ENCODE measurements around the gene RTN4R. TPM values are rescaled to one million over a fixed set of nuclear protein-coding genes. Genes with fewer than 3 reads are reported as not detected.

Gene RTN4R
- total and polyA plus RNA-seq, 2 donors (not counting 1 experiment from before 2014, with no cell fraction given) = 0.42 to 0.79 TPM

- intact Hi-C loops (cut with micrococcal nuclease) = no loop called here
Observed at GRCh38 chr22:20248461-20248978, 19.6 kb downstream of the RTN4R start.

More at GRCh38 chr22:20248461-20248978, 19.6 kb downstream of the RTN4R start:
- ChIA-PET CTCF (no interaction called here), POLR2A (no interaction called here)
- peaks cover 42 to 45% of the 10 kb centered on the region in 2 donors for H3K4me1 ChIP-seq (ENCODE audit: control insufficient read depth in 2 of 2, insufficient read depth in 2 of 2, low read length in 2 of 2)
- H3K9ac ChIP-seq (ENCODE audit: low read length) = no peak overlapping the region
- Mint-ChIP-seq H3K27ac (no peak overlapping the region), H3K4me1 (peaks cover 39% of the 10 kb centered on the region), H3K27me3 (no peaks in the 10 kb centered on the region), H3K9me3 (ENCODE audit: insufficient read depth) (no peaks in the 10 kb centered on the region), H3K4me3 (no peak overlapping the region)
- DNase-seq = no peak
- H2AFZ ChIP-seq (ENCODE audit: insufficient read depth, low read depth, low read length, poor library complexity, severe bottlenecking) = no peak overlapping the region
- H3K27ac ChIP-seq (ENCODE audit: low read length in 2 of 2) = no peak overlapping the region
- H3K79me2 ChIP-seq (ENCODE audit: control insufficient read depth, insufficient read depth, low read length) = no peaks in the 10 kb centered on the region
- ATAC-seq (ENCODE audit: low read depth) = no peak
- no peaks in the 10 kb centered on the region for H4K20me1 ChIP-seq (ENCODE audit: control insufficient read depth, insufficient read depth, low read length, poor library complexity, severe bottlenecking)
- H3K9me3 ChIP-seq (ENCODE audit: control extremely low read depth in 1 of 3, control insufficient read depth in 2 of 3, insufficient read depth in 1 of 3, low read length in 2 of 3) = no peaks in the 10 kb centered on the region
- over 99% methylated on average over 11 of the region's 12 CpGs for whole genome bisulfite sequencing (ENCODE audit: insufficient coverage)
- H3K27me3 ChIP-seq (replicated peaks in 1 of 4; ENCODE audit: control extremely low read depth in 1 of 4, control insufficient read depth in 3 of 4, insufficient read depth in 4 of 4, low read length in 3 of 4) = no peaks in the 10 kb centered on the region
- H3K4me2 ChIP-seq (replicated peaks; ENCODE audit: low read depth, low read length, poor library complexity, severe bottlenecking) = no peak overlapping the region
- H3K4me3 ChIP-seq (ENCODE audit: control extremely low read depth in 1 of 5, extremely low read depth in 1 of 5, insufficient read depth in 1 of 5, low read depth in 2 of 5, low read length in 4 of 5) = no peak overlapping the region
- H3K36me3 ChIP-seq (replicated peaks in 1 of 2; ENCODE audit: control extremely low read depth in 1 of 2, control insufficient read depth in 1 of 2, extremely low read depth in 1 of 2, insufficient read depth in 2 of 2, low read length in 1 of 2) = no peaks in the 10 kb centered on the region
- TF ChIP-seq EZH2 (IDR thresholded peaks at IDR 0.05; ENCODE audit: borderline replicate concordance, insufficient read depth, low read depth, low read length, poor library complexity, severe bottlenecking) (no peak), CTCF (IDR thresholded peaks at IDR 0.05) (no peak)
